Midbrain (tissue), 1 donor: ENCODE results near the gene SRP14.
"Not testable (repeated sequence)": the region's sequence is repeated elsewhere in the genome, so short reads cannot be mapped to it uniquely, and the experiment has no call there.

ENCODE experiments used
- DNase-seq: peaks from one replicate; lab custom pipeline; 2025; lab: John Stamatoyannopoulos, UW

The SRP14 gene

GRCh38 chr15:40038638-40039543 lies at the start of gene SRP14:
Gene SRP14 (minus strand): TSS chr15:40039181. CDS start chr15:40039116, 65 bp downstream.
- peak; percentile 97 for DNase-seq

DNA sequence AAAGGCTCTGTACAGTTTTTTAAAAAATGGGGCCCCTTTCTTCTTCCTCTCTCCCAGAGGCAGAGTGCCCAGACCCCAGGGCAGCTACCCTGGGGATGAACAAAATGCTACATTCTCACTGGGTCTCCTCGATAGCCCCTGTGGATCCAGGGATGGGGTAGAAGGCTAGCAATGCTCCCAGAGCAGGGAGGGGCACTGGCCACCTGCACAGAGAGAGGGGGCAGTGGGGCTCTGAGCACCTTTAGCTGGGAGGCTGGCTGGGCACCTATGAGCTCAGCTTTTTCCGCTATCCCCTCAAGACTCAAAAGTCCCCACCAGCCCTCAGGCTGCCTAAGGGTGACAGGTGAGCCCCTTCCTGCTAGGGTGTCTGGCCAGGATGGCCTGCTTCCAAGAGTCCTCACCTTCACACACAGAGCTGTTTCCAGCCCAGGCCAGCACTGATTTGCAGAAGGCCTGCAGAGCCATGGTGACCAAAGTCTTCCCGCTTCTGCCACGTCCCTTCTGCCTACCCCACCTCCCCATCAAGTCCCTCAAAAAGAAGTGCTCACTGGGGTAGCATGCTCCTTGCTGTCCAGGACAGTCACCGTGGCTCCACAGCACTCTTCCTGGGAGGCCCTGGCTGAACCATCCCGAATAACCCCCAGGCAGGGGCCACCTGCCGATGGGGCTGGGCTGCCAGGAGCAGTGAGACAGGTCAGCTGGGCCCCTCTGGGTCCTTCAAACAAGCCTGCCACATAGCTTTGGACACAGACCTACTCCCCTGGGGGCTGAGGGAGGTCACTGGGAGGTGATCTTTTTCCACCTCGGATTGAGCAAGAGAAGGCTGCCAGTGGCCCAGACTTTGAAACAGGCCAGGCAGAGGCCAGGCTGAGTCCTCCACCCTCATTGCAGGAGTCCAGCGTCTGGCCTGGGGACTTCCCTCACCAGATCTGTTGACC lies 49.3 kb upstream of the SRP14 start:
- no peak for DNase-seq

DNA sequence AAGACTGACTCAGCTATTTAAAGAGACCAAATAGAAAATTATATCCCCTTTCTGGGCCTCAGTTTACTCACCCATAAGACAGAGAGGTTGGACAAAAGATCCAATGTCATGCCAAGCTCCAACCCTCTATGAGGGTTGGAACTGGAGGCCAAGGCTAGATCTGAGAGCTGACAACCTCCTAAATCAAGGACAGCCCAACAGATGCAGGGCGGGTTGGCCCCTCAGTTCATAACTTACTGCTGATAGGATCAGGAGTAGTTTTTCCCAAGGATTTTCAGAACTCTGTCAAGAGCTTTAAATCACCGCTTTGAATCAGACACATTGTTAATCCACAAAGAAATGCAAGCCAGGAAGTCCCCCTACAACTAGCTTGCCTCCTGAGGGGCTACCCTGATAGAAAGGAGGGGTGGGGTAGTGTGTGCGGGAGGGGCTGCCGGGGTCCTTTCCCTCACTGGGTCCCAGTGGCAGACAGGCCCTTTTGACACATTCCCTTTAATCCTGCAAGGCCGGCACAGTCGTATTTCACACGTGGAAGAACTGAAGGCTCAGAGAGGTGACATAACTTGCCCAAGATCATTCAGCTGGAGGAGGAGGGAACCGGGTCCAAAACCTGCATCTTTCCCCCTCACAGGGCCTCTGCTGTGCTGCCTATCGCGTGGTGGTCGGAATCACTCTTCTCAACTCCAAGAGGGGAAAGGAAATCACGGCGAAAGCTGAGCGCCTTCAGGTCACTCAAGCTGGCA lies 48.3 kb upstream of the SRP14 start:
- DNase-seq: no peak

- DNase-seq: no peak
Observed at GRCh38 chr15:40085266-40085665, 46.3 kb upstream of the SRP14 start.

DNA sequence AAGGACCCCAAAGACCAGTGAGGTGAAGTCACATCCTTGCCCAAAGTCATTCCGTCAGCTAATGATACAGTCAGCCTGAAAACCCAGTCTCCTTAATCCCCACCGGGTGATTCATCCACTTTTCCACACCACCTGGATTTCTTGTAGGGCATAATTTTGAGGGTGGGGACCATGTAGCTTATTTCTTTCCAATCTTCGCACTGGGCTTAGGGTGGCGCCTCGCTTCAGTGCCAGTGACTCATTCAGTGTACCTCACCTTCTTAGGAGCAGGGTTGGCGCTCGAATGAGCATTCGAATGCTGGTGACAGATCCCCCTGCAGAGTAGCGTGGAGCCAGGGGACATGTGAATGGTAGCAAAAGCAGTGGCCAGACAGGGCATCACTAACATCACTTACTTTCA lies 45.7 kb upstream of the SRP14 start:
- no peak for DNase-seq

GRCh38 chr15:40082195-40082883 lies 43.4 kb upstream of the SRP14 start:
- DNase-seq: no peak

DNA sequence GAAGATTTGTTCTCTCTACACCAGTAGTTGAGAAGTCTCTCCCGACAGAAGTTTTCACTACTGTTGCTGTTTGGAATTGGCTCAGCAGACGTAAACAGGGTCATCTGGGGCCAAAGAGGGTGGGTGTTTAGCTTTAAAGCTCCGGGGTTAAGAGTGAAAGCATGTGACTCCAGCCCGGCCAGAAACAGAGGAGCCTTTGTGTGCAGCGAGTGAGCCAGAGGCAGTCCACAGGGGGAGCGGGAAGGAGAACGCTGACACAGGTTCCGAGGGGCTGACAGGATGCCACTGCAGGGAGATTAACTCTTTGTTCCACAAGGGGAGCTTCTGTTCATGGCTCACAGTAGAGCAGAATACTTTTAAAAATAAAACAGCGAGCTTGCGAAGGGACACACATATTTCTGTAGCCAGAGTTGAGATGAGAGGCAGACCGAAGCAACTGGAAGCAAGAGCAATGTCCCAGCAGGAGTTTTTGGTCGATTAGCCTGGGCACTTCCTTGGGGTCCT lies 42.8 kb upstream of the SRP14 start:
- peak; percentile 88 for DNase-seq

- no peak for DNase-seq
Observed at GRCh38 chr15:40080847-40081246, 41.9 kb upstream of the SRP14 start.

GRCh38 chr15:40080104-40080503 lies 41.1 kb upstream of the SRP14 start:
- no peak for DNase-seq

GRCh38 chr15:40079456-40079855 lies 40.5 kb upstream of the SRP14 start:
- DNase-seq: no peak

GRCh38 chr15:40075298-40076044 lies 36.5 kb upstream of the SRP14 start:
- DNase-seq: no peak

DNA sequence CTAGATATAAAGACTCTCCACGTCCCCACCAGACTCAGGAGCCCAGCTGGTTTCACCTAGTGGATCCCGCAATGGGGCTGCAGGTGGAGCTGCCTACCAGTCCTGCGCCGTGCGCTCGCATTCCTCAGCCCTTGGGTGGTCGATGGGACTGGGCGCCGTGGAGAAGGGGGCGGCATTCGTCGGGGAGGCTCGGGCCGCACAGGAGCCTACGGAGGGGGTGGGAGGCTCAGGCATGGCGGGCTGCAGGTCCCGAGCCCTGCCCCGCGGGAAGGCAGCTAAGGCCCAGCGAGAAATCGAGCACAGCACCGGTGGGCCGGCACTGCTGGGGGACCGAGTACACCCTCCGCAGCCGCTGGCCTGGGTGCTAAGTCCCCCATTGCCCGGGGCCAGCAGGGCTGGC lies 35.7 kb upstream of the SRP14 start:
- not testable (repeated sequence) for DNase-seq

DNA sequence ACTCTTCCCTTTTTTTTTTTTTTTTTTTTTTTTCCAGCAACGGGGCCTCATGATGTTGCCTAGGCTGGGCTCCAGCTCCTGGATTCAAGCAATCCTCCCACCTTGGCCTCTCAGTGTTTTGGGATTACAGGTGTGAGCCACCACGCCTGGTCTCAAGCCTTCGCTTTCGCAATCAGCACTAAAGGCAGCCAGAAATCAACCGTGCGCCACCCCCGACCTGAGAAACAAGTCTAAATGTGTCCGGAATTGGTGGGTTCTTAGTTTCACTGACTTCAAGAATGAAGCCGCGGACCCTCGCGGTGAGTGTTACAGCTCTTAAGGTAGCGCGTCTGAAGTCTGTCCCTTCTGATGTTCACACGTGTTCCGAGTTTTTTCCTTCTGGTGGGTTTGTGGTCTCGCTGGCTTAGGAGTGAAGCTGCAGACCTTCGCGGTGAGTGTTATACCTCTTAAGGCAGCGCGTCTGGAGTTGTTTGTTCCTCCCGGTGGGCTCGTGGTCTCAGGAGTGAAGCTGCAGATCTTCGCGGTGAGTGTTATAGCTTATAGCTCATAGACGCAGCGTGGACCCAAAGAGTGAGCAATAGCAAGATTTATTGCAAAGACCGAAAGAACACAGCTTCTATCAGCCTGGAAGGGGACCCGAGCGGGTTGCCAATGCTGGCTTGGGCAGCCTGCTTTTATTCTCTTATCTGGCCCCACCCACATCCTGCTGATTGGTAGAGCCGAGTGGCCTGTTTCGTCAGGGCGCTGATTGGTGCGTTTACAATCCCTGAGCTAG lies 34.9 kb upstream of the SRP14 start:
- DNase-seq: not testable (repeated sequence)

DNA sequence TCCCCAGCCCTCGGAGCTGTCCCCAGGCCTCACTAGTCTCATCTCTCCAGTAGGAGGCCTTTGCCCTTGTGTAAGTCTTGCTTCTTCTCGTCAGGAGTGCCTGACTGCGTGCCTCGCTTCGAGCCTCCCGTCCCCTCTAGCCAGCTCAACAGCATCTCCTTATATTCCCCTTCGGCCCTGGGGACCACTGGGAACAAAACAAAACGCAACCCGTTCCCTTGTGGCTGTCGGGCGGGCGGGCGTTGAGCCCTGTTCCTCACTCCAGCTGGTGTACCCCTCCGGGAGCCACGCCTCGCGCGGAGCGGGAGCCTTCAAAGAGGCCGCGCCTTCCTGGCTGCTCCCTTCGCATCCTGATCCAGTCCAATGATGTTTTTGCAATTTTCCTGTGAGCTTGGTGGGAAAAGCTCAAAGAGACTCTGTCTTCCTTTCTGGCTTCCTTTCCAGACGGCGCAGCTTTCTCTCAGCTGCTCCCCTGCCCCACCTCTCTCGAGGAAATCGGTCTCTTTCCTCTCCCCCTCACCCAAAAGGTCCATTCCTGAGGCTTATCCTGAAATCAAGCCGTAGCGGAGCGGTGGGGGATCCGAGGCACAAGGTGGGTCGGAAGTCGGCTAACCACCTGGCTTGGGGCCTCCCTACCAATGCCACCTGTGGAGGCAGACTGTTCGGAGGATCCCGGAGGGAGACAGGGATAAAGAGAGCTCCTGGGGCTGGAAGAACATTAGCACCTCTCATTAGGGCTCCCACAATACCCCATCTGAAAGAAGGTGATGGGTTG lies 33.4 kb upstream of the SRP14 start:
- DNase-seq: no peak

DNA sequence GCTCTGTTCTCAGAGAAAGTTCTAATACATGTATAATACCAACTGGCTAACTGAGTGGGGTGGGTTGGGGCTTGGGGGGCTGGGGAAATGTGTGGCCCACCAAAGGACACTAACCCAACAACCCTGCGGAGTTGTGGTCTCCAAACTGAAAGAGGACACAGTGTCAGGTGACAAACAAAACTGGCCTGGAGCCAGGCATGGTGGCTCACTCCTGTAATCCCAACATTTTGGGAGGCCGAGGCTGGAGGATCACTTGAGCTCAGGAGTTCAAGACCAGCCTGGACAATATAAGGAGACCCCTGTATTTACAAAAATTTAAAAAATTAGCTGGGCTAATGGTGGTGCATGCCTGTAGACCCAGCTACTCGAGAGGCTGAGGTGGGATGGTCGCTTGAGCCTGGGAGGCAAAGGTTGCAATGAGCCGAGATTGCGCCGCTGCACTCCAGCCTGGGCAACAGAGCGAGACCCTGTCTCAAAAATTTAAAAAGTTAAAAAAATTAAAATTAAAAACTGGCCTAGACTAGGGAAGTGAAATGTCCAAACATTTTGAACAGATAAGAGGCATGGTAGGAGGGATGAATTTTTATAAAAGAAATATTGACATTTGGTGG lies 31.7 kb upstream of the SRP14 start:
- no peak for DNase-seq

DNA sequence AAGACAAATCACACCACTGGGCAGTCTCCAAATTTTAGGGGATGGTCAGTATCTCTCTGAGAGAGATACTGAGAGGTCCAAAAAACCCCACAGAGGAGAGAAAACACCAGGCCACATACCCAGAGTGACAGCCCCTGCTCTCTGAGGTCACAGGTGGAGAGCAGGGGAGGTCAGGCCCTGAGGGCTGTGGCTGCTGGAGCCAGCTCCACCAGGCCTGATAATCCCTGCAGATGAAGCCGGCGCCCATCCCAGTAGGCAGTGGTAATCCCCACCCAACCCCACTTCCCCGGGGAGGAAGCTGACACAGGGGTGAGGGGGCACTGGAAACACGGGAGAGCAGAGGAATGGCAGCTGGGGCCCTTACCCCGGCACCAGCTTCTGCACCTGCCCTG lies 31.2 kb upstream of the SRP14 start:
- no peak for DNase-seq

DNA sequence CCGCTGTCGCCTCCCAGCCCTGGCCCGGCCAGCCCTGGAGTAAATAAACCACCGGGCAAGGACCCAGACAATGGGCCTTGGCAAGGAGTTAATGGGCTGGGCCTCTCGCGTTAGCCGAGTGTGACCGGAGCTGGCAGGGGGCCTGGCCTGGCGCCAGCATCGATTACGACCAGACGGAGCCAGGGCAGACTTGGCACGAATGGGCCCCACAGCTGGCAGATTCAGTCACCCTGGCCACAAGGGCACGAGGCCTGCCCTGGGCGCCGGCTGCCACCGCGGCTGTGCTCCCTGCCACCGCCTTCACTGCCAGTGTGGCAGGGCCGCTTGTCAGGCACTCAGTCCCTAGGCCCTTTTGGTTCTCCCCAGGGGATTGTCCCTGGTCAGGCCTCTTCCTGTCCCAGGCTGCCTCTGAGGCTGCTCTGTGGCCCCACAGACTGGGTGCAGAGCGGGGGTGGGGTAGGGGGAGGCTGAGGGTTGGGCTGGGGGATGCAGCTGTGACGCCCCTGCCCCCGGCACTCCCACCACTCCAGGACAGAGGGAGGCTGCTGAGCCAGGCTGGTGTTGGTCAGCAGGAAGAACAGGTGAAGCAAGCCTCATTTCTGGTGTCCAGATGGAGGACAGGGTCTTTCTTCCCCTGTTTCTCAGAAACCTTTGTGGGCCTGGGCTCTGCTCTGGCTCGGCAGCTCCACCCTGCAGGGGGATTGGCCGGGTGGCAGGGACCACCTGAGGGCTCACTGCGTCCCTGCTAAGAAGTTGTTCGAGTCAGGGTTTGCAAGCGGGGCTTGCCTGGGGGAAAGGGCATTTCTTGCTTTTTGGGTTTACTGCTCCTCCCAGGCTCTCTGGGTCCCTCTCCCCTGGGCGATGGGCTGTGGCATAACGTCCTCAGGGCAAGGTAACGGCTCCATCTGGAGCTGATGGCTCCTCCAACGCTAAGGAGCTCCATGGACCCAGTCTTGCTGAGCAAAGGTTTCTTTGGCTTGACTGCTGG lies 30.5 kb upstream of the SRP14 start:
- peak; percentile 95 for DNase-seq
